GM23248 (cell line): ENCODE results near the gene YJEFN3. TPM values are rescaled to one million over a fixed set of nuclear protein-coding genes. Genes with fewer than 3 reads are reported as not detected.

Experiments used
- DNase-seq: peaks from one replicate; pipeline ENCODE4 v3.0.0-alpha.2; 2015
- H2AFZ ChIP-seq: fragments of 200-600 bp; sonication (generic); 2 replicates; pipeline ENCODE4 v1.6.1; 2016; ENCODE audit warnings: antibody characterized with exemption
- H3F3A ChIP-seq: fragments of 200-600 bp; sonication (generic); 2 replicates; pipeline ENCODE4 v1.6.1; 2016; ENCODE audit warnings: mild to moderate bottlenecking, antibody characterized with exemption, mixed run types; ENCODE audit not compliant: insufficient read depth
- H3K27ac ChIP-seq: fragments of 200-600 bp; sonication (generic); 2 replicates; pipeline ENCODE4 v1.5.1; 2016; ENCODE audit warnings: mild to moderate bottlenecking
- H3K27me3 ChIP-seq: fragments of 200-600 bp; sonication (generic); replicated peaks from 2 replicates; pipeline ENCODE4 v1.6.1; 2016; ENCODE audit warnings: mild to moderate bottlenecking; ENCODE audit not compliant: insufficient read depth
- H3K36me3 ChIP-seq: fragments of 200-600 bp; sonication (generic); 2 replicates; pipeline ENCODE4 v1.6.1; 2016; ENCODE audit warnings: low read depth, mild to moderate bottlenecking
- H3K4me1 ChIP-seq: fragments of 200-600 bp; sonication (generic); 2 replicates; pipeline ENCODE4 v1.6.1; 2016; ENCODE audit warnings: mild to moderate bottlenecking; ENCODE audit not compliant: insufficient read depth
- H3K4me2 ChIP-seq: fragments of 200-600 bp; sonication (generic); one replicate; pipeline ENCODE4 v1.6.1; 2016; ENCODE audit warnings: mild to moderate bottlenecking; ENCODE audit not compliant: unreplicated experiment
- H3K4me3 ChIP-seq: fragments of 200-600 bp; sonication (generic); 2 replicates; pipeline ENCODE4 v1.5.1; 2016; ENCODE audit warnings: mild to moderate bottlenecking
- H3K79me2 ChIP-seq: fragments of 200-600 bp; sonication (generic); 2 replicates; pipeline ENCODE4 v1.6.1; 2016; ENCODE audit warnings: mild to moderate bottlenecking; ENCODE audit not compliant: insufficient read depth
- H3K9ac ChIP-seq: fragments of 200-600 bp; sonication (generic); 2 replicates; pipeline ENCODE4 v1.6.1; 2016; ENCODE audit warnings: mild to moderate bottlenecking
- H3K9me2 ChIP-seq: fragments of 200-600 bp; sonication (generic); 2 replicates; pipeline ENCODE4 v1.6.1; 2016; ENCODE audit warnings: mixed run types, mild to moderate bottlenecking, moderate library complexity; ENCODE audit not compliant: insufficient read depth
- H3K9me3 ChIP-seq: fragments of 200-600 bp; sonication (generic); one replicate; pipeline ENCODE4 v1.6.1; 2017; ENCODE audit warnings: low read depth
- H4K20me1 ChIP-seq: fragments of 200-600 bp; sonication (generic); 2 replicates; pipeline ENCODE4 v1.6.0; 2016; ENCODE audit not compliant: insufficient read depth
- EZH2 ChIP-seq: fragments of 200-600 bp; sonication (generic); IDR thresholded peaks from 2 replicates; pipeline ENCODE4 v1.6.1; 2018; ENCODE audit warnings: antibody characterized with exemption, mild to moderate bottlenecking; ENCODE audit not compliant: insufficient read depth, poor library complexity, severe bottlenecking
- EZH2phosphoT487 ChIP-seq: fragments of 200-600 bp; sonication (generic); IDR thresholded peaks from 2 replicates; pipeline ENCODE4 v1.6.1; 2018; ENCODE audit warnings: antibody characterized with exemption, moderate library complexity, mild to moderate bottlenecking, low read depth; ENCODE audit not compliant: insufficient read depth
- WGBS, 2 experiments: methylation state at CpG; one replicate each; pipeline ENCODE4 v1.1.6; 2015 to 2017; ENCODE audit warnings: low lambda C conversion rate in 2 of 2, low coverage in 1 of 2; ENCODE audit errors: missing lambda C conversion rate in 2 of 2; 5-methylcytosine and 5-hydroxymethylcytosine counted together
- in situ Hi-C: fragments of 300-500 bp; cut with MboI; formaldehyde crosslinking; loops from 2 replicates; pipeline ENCODE4 v1.15.0; 2020
- polyA plus RNA-seq: library from polyadenylated mRNA; unstranded; fragments of >200 nt; fragmentation: Nextera tagmentation; extraction: Ambion mirVana; gene quantifications from 2 replicates; pipeline ENCODE4 v1.2.1, GENCODE V29; 2016
- total RNA-seq: library from RNA; depleted of rRNA; stranded (reverse); fragments of >200 nt; shearing (Covaris generic); gene quantifications from 2 replicates; pipeline ENCODE4 v1.2.3, GENCODE V29; 2014

YJEFN3 gene
- total and polyA plus RNA-seq, 2 experiments from 2014 or later: 2.4 TPM; not detected in 1

- H3K4me2 ChIP-seq: no peak overlapping the region
- H3K9ac ChIP-seq: no peak overlapping the region
- no peak overlapping the region for H3K27ac ChIP-seq
- no peaks in the 10 kb centered on the region for H3K9me2 ChIP-seq
- H4K20me1 ChIP-seq: no peaks in the 10 kb centered on the region
- H3K36me3 ChIP-seq: no peaks in the 10 kb centered on the region
- no peaks in the 10 kb centered on the region for H3K9me3 ChIP-seq
- in situ Hi-C loops: no loop called here
- TF ChIP-seq EZH2: no peak
- no peak for TF ChIP-seq EZH2phosphoT487
- no peak overlapping the region for H2AFZ ChIP-seq
- 91% methylated on average over 11 of the region's 11 CpGs for WGBS, 2 experiments
- no peaks in the 10 kb centered on the region for H3F3A ChIP-seq
- H3K27me3 ChIP-seq: no peaks in the 10 kb centered on the region
- no peak overlapping the region for H3K4me3 ChIP-seq
- H3K79me2 ChIP-seq: no peaks in the 10 kb centered on the region
- no peaks in the 10 kb centered on the region for H3K4me1 ChIP-seq
- no peak for DNase-seq
Observed at GRCh38 chr19:19571071-19571786, 42.5 kb downstream of the YJEFN3 start.

GRCh38 chr19:19575411-19575810, 46.7 kb downstream of the YJEFN3 start:
- no peak for TF ChIP-seq EZH2
- TF ChIP-seq EZH2phosphoT487: no peak
- Histone ChIP-seq H3K27ac (no peak overlapping the region), H3K9ac (no peak overlapping the region), H3K4me2 (no peak overlapping the region), H3K27me3 (no peaks in the 10 kb centered on the region), H2AFZ (no peak overlapping the region), H4K20me1 (no peaks in the 10 kb centered on the region), H3F3A (no peaks in the 10 kb centered on the region), H3K4me3 (no peak overlapping the region), H3K9me3 (no peaks in the 10 kb centered on the region), H3K79me2 (no peaks in the 10 kb centered on the region), H3K9me2 (no peaks in the 10 kb centered on the region), H3K4me1 (no peaks in the 10 kb centered on the region), H3K36me3 (no peaks in the 10 kb centered on the region)
- WGBS, 2 experiments: 88 to 92% methylated on average over 6 of the region's 6 CpGs
- in situ Hi-C loops: no loop called here
- DNase-seq: no peak

- Histone ChIP-seq H3K27ac (no peak overlapping the region), H3F3A (no peaks in the 10 kb centered on the region), H3K79me2 (no peaks in the 10 kb centered on the region), H3K27me3 (no peaks in the 10 kb centered on the region), H3K9me3 (no peaks in the 10 kb centered on the region), H3K4me1 (no peaks in the 10 kb centered on the region), H3K36me3 (no peaks in the 10 kb centered on the region), H2AFZ (no peak overlapping the region), H3K9me2 (no peaks in the 10 kb centered on the region), H4K20me1 (no peaks in the 10 kb centered on the region), H3K4me3 (no peak overlapping the region), H3K4me2 (no peak overlapping the region), H3K9ac (no peak overlapping the region)
- 93% methylated on average over 6 of the region's 6 CpGs for WGBS, 2 experiments
- no peak for DNase-seq
- TF ChIP-seq EZH2phosphoT487: no peak
- no peak for TF ChIP-seq EZH2
- in situ Hi-C loops: no loop called here
Observed at GRCh38 chr19:19578252-19578651, 49.5 kb downstream of the YJEFN3 start.

GRCh38 chr19:19579533-19580361, 51.0 kb downstream of the YJEFN3 start:
- no peaks in the 10 kb centered on the region for H3K4me1 ChIP-seq
- no peak overlapping the region for H2AFZ ChIP-seq
- no peak for TF ChIP-seq EZH2
- no peak for TF ChIP-seq EZH2phosphoT487
- H3K27ac ChIP-seq: no peak overlapping the region
- H3K79me2 ChIP-seq: no peaks in the 10 kb centered on the region
- in situ Hi-C loops: no loop called here
- WGBS, 2 experiments: 90 to 94% methylated on average over 25 of the region's 25 CpGs
- no peaks in the 10 kb centered on the region for H3K9me2 ChIP-seq
- H3F3A ChIP-seq: no peaks in the 10 kb centered on the region
- no peaks in the 10 kb centered on the region for H3K27me3 ChIP-seq
- no peak overlapping the region for H3K4me2 ChIP-seq
- H3K9me3 ChIP-seq: no peaks in the 10 kb centered on the region
- H4K20me1 ChIP-seq: no peaks in the 10 kb centered on the region
- DNase-seq: no peak
- no peaks in the 10 kb centered on the region for H3K36me3 ChIP-seq
- no peak overlapping the region for H3K4me3 ChIP-seq
- H3K9ac ChIP-seq: no peak overlapping the region
